IMR-90 (cell line): ENCODE data around the gene DLGAP4.

Experiments
- BHLHE40 ChIP-seq: fragments of 150-350 bp; IDR thresholded peaks from 2 replicates; pipeline ENCODE4 v1.6.1; 2016; ENCODE audit warnings: mild to moderate bottlenecking, low read depth, low read length
- CEBPB ChIP-seq: IDR thresholded peaks from 2 replicates; pipeline ENCODE4 v1.6.1; 2012; ENCODE audit warnings: low read depth, low read length, improper control_type of control experiment
- FOS ChIP-seq: fragments of 150-350 bp; IDR thresholded peaks from 2 replicates; pipeline ENCODE4 v1.6.1; 2016; ENCODE audit warnings: low read depth, low read length
- MAZ ChIP-seq: IDR thresholded peaks from 2 replicates; pipeline ENCODE4 v1.6.1; 2012; ENCODE audit warnings: low read depth, mild to moderate bottlenecking, low read length, improper control_type of control experiment, moderate library complexity, borderline replicate concordance
- POLR2A ChIP-seq: IDR thresholded peaks from 2 replicates; pipeline ENCODE4 v1.6.1; 2012; ENCODE audit warnings: mild to moderate bottlenecking, low read depth, low read length
- RAD21 ChIP-seq: IDR thresholded peaks from 2 replicates; pipeline ENCODE4 v1.6.1; 2012; ENCODE audit warnings: low read length, improper control_type of control experiment
- RCOR1 ChIP-seq: IDR thresholded peaks from 2 replicates; pipeline ENCODE4 v1.6.1; 2012; ENCODE audit warnings: mild to moderate bottlenecking, low read length, improper control_type of control experiment; ENCODE audit not compliant: insufficient replicate concordance
- RFX5 ChIP-seq: IDR thresholded peaks from 2 replicates; pipeline ENCODE4 v1.8.0; 2012; ENCODE audit warnings: low read depth, mild to moderate bottlenecking, low read length, moderate library complexity
- TF ChIP-seq, protein P1 (sequence below): conservative IDR thresholded peaks from 2 replicates; pipeline ENCODE4 v1.5.1; 2012; ENCODE audit warnings: mild to moderate bottlenecking, low read depth, low read length, improper control_type of control experiment
- TF ChIP-seq, protein P2 (sequence below): fragments of 150-350 bp; IDR thresholded peaks from 2 replicates; pipeline ENCODE4 v1.6.1; 2016; ENCODE audit warnings: low read depth, mild to moderate bottlenecking, low read length, moderate library complexity, borderline replicate concordance
- TF ChIP-seq, protein P3 (sequence below): fragments of 150-350 bp; IDR thresholded peaks from 2 replicates; pipeline ENCODE4 v1.6.1; 2017; ENCODE audit warnings: mild to moderate bottlenecking, antibody characterized with exemption, low read length, low read depth

DNA sequence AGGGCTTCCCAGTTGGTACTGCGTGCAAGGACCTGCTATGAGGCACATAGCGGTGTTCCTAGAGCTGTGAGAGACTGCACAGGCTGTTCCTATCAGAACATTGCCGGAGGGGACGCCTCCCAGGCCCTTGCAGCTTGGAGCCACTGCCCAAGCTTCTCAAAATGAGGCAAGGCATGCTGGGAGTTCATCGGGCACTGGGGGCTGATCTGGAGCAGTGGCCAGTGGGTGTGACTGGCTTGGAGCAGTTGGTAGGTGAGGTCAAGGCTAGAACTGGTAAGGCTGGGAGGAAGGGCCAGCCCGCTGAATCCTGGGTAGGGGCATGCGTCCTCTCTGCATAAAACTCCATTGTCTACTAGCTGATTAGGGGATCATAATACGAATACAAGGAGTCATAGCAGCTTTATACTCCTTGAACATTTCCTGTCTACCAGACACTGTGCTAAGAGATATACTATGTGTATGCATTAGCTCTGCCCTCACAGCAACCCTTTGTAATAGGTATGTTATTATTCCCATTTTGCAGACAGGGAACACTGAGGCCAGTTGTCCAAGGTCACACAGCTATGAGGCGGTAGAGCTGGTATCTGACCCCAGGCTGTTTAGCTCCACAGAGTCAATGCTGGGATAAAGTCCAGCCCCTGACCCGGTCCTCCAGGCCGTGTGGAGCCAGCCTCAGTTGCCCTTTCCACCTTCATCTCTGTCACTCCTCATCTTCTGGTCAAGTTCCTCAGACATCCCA, 53.7 kb downstream of the DLGAP4 start:
- TF ChIP-seq, protein P1, sequence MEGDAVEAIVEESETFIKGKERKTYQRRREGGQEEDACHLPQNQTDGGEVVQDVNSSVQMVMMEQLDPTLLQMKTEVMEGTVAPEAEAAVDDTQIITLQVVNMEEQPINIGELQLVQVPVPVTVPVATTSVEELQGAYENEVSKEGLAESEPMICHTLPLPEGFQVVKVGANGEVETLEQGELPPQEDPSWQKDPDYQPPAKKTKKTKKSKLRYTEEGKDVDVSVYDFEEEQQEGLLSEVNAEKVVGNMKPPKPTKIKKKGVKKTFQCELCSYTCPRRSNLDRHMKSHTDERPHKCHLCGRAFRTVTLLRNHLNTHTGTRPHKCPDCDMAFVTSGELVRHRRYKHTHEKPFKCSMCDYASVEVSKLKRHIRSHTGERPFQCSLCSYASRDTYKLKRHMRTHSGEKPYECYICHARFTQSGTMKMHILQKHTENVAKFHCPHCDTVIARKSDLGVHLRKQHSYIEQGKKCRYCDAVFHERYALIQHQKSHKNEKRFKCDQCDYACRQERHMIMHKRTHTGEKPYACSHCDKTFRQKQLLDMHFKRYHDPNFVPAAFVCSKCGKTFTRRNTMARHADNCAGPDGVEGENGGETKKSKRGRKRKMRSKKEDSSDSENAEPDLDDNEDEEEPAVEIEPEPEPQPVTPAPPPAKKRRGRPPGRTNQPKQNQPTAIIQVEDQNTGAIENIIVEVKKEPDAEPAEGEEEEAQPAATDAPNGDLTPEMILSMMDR = no peak
- TF ChIP-seq RCOR1 (no peak), POLR2A (no peak), FOS (no peak), BHLHE40 (no peak), RAD21 (no peak), CEBPB (no peak), MAZ (no peak), RFX5 (no peak)
- TF ChIP-seq, protein P2, sequence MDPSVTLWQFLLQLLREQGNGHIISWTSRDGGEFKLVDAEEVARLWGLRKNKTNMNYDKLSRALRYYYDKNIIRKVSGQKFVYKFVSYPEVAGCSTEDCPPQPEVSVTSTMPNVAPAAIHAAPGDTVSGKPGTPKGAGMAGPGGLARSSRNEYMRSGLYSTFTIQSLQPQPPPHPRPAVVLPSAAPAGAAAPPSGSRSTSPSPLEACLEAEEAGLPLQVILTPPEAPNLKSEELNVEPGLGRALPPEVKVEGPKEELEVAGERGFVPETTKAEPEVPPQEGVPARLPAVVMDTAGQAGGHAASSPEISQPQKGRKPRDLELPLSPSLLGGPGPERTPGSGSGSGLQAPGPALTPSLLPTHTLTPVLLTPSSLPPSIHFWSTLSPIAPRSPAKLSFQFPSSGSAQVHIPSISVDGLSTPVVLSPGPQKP = no peak
- TF ChIP-seq, protein P3, sequence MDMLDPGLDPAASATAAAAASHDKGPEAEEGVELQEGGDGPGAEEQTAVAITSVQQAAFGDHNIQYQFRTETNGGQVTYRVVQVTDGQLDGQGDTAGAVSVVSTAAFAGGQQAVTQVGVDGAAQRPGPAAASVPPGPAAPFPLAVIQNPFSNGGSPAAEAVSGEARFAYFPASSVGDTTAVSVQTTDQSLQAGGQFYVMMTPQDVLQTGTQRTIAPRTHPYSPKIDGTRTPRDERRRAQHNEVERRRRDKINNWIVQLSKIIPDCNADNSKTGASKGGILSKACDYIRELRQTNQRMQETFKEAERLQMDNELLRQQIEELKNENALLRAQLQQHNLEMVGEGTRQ = no peak
